Forelimb muscle (tissue), 1 donor: ENCODE results near the gene OGA. TPM values are rescaled to one million over a fixed set of nuclear protein-coding genes. Genes with fewer than 3 reads are reported as not detected.

Source experiments
- DNase-seq: peaks from one replicate; pipeline ENCODE4 v3.0.0-alpha.2; 2013; ENCODE audit warnings: low read depth
- polyA plus RNA-seq: library from polyadenylated mRNA; unstranded; fragments of 120-200 nt; gene quantifications from one replicate; pipeline ENCODE4 v1.2.1, GENCODE V29; 2013; ENCODE audit not compliant: insufficient read length

Gene OGA
- 101 TPM for polyA plus RNA-seq

DNA sequence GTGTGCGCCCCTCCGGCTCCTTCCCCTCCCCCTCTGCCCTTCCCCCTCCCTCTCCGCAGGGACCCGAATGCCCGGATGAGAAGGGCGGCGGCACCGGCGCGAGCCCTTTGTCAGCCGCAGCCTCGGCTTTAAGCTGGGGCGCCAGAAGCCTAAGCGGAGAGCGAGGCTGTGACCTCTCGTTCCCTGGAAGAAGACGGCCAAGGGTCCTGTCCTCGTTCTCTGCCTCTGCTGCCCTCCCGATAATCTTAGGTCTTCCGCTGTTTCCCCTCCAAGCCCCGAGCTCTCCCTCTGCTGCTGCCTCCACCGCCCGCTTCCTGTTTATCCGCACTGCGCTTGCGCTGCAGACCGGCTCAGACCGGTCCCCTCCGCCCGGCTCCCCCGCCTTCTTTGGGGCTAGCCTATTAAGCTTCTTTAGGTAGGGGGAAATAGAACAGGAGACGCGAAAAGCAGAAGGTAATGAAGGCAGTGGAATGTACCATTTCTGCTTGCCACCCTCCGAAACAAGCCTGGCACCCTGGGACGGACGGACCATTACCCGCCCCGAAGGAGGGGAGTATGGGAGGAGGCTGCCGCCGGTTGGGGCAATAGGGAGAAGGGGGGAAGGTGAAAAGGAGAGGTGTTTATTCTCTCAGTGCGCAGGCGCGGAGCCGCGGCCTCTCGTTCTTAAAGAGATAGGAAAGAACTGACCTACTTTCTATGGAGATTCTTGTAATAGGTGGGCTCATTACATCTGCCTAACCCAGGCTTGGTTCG lies at the start of gene OGA:
Gene OGA, minus strand, starts transcription at position 326 of the 753 bp plus-strand sequence. CDS start 422 bp downstream, outside the sequence.
- peak; percentile 99 for DNase-seq

DNA sequence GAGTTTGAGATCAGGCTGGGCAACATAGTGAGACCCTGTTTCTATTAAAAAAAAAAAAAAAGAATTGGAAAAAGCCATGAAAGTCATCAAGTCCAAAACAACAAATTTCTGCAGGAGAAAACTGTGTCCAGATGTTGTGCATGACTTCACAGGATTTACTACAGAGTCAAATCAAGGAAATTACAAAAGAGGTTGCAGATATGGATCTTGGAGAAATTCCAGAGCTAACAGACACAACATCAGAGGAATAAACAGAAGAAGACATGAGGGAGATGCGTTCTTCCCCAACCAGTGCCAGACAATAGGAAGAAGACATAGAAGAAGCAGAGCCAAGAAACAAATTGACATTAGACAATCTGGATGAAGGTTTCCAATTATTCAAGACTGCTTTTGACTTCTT lies 49.7 kb upstream of the OGA start:
- no peak for DNase-seq

DNA sequence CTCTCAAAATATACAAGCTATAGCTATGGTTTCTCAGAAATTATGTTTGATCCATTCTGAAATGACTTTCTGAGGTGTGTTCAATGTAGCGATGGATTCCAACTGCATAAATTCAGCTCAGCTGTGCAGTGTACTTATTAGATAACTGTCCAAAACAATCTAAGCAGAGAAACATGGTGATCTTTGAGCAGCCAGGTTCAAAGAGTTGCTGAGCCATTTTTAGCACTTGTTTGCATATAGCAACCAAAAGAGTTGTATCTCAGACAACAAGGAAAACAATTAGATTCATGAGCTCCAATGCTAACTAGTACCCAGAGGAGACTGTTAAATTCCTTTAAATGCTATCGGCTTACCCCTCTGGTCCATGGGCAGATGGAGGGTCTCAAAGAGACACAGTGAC lies 41.3 kb upstream of the OGA start:
- DNase-seq = no peak

DNA sequence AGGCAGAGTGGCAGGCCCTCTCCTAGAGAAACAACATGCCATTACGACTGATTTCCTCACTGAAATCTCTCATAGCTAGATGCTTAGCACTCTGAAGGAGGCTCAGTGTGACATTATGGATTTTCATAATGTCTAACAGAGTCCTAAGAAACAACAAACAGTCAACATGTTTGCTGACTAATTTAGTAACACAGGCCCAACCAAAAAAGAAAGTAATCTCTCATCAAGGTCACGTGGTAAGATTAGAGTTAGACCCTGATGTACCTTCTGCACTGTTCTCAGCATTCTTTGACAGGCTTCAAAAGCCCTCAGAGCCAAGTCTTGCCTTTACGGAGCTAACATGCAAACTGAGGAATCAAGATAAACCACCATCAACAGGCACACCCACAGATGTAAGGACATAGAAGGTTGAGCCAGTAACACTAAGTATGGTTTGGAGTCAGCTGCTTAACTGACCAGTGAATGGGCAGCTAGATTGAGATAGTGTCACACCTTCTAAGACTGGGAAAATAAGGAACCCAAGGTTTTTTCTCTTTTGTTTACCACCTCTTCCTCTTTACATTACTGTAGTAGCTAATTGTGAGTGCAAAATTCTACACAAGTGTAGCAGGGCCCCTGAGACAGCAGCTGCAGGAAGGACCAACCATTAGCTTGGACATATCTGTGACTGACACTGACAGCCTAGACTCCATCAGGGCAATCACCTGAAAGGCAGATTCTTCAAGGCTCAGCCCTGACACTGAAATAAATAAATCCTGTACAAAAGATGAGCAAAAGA lies 40.7 kb upstream of the OGA start:
- no peak for DNase-seq

DNA sequence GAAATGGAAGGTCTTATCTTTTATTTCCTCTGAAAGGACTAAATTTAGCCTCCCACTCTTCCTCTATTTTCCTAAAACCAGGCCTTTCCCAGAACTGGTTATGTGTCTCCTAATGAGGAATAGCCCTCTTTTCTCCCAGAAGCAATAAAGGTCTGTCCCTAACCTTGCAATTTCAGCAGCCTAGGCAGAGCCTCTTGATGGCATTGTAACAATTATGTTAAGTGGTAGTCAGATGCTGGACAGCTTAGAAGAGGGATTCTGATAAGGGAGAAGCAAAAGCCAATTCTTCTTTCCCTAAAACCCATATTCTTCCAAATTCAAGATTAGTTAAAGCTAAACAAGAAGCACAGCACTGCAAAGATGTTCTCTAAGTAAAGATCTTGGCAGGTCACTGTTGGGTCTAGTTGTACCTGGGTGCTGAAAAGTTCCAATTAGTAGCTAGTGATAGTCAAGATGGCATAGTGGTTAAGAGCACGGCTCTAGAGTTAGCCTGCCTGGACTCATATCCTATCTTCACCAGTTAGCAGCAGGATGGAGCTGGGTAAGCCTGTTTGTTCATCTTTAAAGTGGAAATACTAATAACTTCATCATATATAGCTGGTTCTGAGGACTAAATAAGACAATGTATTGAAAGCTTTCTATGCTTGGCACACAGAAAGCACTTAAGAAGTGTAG lies 39.7 kb upstream of the OGA start:
- DNase-seq = no peak

DNA sequence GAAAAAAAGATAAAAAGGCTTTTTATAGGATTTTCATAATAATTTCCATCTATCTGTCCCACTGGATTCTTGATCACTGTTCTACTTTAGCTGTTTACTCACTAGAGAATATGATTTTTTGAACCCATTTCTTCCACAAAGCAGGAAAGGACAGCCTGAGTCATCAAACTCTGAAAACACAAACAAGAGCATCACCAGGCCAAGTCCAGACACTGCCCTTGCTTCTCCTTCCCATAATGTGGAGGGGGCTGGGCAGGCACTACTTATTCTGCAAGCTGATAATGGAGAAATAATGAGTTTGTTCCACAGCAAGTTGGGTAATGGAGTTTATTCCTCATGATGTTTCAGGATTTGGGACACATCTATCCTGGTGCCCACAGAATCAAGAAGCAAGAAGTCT lies 38.4 kb upstream of the OGA start:
- DNase-seq = no peak

DNA sequence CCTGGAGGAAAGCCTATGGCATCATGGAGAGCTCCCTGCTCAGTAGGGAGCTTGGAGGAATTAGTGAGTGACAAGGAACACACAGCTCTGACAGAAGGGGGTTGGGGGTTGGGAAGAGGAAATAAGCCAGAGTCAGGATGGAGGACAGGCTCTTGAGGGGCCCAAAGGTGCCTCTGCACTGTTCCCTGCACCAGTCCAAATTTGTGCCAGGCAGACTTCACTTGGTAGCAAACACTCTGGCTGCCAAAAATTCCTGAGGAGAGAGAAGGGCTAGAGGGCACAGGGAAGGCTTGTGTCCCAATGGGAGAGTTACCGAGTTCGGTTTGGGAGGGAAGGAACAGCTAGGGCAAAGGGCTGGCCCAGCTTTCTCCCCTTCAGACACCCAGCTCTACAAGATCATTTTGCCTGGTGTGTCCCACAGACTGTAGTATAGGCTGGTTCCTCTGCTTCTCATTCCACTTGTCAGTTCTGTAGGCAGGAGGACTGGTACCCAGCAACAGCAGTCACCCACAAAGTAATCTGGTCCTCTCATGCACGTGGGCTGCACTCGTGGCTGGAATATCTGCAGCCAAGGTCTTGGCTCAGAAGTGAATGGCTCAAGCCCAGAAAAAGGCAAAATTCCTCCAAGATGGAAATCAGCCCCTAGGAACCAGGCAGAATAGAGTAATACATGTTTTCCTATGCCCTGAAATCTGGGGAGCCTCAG lies 33.3 kb upstream of the OGA start:
- DNase-seq = no peak

DNA sequence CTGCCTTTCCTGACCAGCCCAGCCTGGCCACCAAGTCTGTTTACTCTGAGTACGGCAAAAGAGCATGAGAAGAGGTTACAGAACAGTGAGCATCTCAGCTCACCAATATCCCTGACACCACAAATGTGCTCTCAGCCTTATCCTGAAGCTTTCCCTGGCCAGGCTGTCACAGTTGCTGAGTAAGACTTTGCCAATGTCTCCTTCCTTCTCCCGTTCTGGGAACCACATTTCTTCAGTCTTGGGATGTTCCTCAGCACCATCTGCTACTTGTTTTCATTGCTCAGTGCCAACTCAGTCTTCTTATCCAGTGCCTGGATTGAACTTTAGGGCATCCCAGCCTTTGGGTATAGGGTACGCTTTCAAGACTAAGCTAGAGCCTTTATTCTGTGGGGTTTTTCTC lies 32.5 kb upstream of the OGA start:
- DNase-seq = no peak

DNA sequence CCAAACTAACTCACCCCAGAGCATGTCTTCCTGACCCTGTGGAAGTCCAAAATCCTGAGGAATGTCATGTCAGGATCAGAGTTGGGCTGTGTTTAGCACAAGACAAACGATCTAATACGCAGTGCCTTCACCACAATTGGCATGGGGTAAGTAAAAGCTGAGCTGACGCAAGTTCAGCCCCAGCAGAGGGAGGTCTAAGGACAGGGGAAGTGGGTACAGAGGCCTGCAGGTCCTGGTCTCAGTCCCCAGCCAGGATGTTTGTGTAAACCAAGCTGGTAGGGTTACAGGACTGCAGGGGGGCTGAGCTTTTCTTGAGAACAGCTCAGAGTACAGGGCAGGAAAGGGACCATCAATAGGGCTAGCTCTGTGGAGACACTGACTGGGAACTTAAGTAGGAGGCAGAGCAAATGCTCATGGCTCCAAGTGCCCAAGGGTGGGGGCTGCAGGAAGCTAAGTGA lies 30.7 kb upstream of the OGA start:
- no peak for DNase-seq

DNA sequence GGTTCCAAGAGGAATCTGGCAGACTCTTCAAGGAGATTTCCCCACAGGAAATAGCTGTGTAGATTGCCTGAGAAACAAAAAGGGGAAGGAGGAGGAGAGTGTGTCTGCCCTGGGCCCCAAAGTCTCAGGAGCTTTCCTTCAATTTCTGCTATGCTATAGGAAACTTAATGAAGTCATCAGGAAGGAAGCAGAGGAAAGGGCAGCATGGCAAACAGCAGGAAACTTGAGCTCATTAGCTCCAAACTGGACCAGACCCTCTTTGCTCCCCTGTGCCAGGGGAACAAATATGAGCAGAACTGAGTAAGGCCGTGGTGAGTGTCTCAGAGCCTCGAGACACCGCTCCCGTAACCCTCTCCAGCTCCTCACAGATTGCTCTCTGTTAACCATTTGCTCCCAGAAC lies 30.2 kb upstream of the OGA start:
- no peak for DNase-seq

DNA sequence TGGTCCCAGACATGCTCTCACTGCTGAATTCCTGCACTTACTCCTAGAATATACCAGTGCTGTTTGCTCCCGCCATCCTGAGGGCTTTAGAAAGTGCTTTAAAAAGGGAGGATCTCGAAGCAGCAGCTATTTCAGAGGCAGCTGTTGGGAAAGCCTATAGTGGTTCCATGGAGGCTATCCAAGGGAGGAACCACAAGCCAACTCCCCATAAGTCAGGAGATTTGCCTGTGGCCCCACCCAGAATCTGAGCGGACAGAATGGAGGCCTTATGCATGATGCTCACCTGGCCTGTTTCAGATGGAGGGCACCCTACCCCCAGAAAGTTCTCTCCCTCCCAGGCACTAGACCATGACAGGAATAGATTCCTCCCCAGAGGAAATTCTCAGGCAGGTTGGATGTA lies 27.6 kb upstream of the OGA start:
- no peak for DNase-seq

DNA sequence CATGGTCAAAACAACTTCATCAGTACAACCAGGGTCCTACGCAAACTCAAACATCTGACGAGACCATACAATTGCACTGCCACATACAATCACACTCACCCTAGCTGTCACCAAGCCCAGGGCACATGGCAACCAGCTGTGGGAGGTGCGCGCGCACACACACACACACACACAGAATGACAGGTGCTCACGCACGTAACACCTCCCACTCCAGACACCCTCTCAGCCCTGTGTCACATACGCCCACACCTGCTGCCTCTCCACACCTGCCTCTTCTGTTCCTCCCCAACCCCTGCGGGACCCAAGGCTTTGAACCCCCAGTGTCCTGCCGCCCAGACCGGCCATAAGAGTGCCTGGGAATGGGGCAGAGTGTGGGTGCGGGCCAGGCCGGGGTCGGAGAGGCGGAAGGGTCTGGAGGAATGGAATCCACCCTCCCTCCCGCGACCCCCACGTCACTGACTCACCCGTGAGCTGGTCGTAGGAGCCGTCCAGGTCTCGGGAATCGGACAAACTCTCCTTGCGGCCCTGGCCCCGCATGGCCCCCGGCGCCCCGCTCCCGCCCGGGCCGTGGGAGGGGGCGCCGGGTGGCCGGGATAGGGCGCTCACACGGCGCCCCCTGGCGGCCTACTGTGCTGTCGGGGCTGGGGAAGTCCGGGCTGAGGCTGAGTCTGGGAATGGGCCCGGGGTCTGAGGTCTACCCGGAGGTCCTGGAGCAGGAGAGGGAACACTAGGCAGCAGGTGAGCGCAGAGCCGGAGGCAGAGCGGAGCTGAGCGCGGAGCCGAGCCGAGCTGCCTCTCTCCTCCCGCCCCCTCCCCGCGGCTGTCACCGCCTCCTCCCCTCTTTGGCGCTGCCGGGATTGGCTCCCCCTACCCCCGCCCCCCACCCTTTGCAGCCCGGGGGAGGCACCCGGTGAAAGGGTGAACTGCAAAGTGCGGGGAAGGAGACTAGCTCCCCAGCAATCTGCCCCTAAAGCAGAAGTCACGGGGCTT lies 25.1 kb upstream of the OGA start, which contains the start of gene KCNIP2:
Gene KCNIP2, minus strand, starts transcription at position 769 of the 990 bp plus-strand sequence. Its CDS starts 232 bp downstream, at position 537.
- DNase-seq = no peak

DNA sequence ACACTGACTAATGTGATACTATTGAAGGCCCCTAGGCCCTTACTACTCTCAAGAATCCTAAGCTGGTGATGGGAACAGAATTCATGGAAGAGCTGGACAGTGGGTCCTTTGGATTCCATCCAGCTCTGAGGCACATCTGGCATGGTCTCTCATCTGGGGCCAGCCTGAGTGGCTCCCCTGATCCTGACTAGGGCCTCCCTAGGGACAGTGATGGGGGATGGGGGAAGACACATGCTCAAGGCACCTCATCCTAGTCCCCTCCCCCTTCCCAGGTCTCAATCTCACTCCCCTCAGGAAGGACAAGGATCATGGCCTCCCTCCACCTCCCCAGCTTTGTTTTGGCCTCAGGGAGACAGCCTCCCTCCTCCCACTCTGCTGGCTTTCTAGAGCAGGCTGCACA lies 23.6 kb upstream of the OGA start:
- no peak for DNase-seq

DNA sequence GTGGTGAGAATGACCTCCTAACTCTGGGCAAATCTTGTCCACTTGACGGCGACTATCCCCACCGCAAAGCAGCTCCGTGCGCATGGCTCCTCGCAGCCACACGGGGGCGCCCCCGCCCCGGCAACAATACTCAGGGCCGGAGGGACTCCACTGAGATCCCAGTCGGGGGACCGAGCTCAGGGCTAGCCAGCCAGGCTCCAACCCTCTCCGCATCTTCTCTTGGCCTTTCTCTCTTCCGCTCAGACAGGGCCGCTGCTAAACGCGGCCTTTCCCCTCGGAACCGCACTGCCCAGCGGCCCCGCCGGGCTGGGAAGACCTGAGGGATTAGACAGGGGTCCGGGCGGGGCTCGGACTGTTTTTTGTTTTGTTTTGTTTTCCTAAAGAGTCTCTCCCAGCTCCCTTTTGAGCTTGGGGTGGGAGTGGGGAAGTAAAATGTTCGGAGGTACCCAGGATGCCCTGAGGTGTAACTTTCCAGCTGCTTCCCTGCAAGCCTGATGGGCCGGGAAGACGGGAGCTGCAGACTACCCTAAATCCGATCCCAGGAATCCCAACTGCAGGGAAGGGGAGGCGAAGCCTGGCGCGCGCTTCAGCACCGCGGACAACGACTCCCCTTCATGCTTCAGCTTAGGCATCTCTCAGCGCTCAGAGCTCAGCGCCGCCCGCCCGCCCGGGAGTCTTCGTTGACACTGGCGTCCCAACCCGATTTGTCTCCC lies 22.7 kb upstream of the OGA start:
- DNase-seq = no peak

DNA sequence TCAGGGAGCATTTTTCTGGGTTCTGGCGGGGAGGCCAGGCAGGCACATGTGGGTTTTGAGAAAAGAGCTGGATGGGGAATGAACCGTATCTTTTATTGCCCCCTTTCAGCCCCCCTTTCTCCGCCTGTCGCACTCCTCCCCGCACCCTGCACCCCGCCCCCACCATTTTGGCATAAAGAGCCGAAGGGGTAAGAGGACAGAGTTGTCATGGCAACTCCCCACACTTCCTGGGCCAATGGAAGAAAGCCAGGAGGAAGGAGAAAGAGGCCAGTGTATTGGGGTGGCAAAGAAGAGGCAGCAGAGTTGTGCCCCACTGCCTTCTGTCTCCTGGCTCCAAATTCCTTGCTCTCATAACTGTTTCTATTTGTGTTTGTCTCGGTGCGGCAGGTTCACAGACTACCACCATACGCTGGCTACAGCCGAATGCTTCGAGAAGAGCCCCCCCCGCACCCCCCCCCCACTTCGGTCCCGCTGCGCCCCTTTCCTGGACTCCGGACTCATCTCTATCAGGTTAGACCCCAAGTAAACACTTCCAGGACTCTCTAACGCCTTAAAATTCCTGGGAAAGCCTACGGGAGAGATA lies 21.9 kb upstream of the OGA start:
- DNase-seq = no peak

DNA sequence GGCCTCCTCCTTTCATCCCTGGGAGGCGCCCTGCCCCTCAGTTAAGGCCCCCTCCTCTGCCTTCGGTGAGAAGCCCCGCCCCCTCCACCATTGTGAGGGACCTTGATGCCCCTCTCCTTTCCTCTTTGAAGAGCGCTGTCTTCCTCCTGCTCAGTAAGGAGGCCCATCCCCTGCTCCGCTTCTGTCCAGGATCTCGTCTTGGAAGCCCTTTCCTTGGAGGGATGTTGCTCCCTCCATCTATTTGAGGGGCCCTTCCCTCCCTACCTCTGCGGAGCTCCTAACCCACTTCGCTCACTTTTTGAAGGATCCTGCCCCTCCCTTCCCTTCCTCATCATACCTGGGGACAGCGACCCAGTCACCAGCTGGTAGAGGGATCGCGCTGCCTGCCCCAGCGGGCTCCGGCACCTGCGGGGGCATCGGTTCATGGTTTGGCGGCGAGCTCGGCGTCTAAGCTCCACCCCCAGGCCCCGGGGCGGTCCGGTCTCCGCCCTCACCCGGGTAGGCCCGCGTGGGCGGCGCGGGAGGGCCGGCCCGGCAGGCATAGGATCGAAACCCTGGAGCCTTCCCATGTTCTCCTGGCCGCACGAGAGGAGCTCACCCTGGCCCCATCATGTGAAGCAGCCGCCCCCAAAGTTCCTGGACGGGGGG lies 21.3 kb upstream of the OGA start:
- no peak for DNase-seq

DNA sequence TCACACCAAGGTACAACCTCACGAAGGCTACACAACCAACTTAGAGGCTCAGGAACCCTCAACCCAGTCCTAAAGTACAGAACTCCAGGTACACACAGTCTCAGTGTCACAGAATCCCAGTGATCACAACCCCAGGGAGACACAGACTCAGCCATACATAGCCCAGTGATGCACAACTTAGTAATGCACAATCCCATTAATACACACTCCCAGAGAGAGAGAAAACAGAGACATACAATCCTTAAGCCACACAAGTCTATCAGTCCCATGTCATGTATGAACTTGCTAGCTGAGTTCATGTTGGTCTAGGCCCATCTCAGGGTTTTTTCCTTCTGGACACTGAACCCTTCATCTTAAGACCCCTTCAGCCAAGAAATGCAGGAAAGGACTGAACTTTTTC lies 20.8 kb upstream of the OGA start:
- DNase-seq = no peak

DNA sequence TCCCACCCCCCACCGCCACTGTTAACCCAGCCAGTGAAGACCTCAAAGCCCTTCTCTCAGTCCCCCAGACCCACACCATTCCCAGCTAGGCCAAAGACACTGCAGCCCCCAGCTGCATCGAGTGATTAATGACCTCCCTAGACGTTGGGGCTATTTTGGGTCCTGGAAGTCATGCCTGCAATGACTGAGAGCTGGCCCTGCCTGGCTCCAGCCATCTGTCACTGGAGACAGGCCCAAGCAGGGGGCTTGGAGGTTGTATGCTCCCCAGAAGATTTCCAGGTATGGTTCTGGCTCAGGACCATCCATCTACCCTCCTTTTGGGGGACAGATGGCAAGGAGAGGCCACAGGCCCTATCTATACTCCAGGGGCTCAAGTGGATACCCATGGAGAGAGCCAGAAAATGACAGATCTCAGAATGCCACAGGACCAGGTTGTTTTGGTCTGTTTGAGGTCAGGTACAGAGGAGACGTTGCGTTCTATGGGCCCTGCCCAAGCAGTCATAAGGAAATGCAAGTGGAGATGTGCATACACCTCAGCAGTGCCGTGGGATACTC lies 20.2 kb upstream of the OGA start:
- DNase-seq = no peak

DNA sequence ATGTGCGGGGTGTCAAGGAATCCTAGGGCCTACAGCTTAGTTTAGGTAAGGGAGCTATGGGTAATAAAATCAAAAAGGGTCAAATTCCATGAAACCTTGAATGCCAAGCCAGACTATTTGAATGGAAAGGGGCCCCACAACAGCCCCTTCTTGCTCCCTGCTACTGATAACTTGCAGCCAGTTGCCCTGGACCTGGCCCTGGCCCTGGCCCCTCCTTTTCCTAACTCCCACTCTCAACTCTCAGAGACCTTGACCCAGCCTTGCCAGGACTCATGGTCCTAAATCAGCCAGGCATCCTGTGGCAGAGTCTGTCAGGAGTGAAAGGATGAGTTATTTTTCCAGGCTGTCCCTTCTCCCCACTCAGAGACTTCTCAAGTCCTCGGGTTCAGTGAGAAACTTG lies 19.5 kb upstream of the OGA start:
- DNase-seq = no peak
